ENCODE results near the gene SMARCA4.
A peak's percentile ranks its signal among the peaks of the same experiment; 100 is the strongest.
"Not testable (repeated sequence)": the region's sequence is repeated elsewhere in the genome, so short reads cannot be mapped to it uniquely, and the experiment has no call there.

Gene SMARCA4

DNA sequence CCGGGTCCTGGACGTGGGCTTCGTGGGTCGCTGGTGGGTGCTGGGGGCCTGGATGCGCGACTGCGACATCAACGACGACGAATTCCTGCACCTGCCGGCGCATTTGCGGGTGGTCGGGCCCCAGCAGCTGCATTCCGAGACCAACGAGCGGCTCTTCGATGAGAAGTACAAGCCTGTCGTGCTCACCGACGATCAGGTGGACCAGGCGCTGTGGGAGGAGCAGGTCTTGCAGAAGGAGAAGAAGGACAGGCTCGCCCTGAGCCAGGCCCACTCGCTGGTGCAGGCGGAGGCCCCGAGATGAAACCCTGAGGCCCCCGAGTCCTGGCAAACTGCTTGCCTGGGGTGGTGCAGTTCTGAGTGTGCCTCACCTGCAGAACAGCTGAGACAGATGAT is 31.4 kb upstream of the SMARCA4 start:
- no peak for DNase-seq (ENCODE audit: low spot score)

DNA sequence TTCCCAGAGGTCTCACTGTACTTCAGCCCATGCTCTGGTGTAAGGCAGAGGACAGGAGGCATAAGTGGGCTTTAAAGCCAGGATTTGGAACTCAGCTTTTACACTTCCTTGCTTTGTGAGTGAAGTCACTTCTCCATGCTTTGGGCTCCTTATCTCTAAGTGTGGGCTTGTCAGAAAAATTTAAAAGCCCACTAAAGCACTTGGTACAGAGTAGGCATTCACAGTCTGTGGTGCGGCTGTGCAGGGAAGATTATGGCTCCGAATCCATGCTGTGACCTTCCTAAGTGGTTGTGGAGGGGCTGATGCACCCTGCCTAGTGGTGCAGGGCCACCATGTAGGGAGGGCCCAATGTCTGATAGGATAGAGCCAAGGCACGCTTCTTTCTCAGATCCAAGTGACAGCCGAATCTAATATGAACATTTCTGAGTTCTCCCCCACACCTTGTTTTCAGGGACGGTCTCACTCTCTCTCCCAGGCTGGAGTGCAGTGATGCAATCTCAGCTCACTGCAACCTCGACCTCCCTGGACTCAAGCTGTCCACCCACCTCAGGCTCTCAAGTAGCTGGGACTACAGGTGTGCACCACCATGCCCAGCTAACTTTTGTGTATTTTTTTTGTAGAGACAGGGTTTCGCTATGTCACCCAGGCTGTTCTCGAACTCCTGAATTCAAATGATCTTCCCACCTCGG is 25.3 kb upstream of the SMARCA4 start:
- no peak for DNase-seq (ENCODE audit: low spot score)

DNA sequence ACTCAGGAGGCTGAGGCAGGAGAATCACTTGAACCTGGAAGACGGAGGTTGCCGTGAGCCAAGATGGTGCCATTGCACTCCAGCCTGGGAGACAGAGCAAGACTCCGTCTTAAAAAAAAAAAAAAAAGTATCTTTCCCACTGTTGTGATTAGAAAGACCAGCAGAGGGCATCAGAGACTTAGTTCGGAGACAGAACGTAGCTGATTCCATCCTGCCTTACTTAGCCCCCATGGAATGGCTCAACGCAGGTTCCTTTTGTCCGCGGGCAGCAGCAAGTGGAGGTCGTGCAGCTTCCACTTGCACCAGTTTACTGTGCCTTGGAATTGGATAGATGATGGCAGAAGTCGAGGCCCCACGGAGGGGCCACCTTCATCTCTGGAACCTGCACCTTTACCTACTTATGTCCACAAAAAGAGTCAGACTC is 24.2 kb upstream of the SMARCA4 start:
- DNase-seq (ENCODE audit: low spot score) = peak; percentile 78

DNA sequence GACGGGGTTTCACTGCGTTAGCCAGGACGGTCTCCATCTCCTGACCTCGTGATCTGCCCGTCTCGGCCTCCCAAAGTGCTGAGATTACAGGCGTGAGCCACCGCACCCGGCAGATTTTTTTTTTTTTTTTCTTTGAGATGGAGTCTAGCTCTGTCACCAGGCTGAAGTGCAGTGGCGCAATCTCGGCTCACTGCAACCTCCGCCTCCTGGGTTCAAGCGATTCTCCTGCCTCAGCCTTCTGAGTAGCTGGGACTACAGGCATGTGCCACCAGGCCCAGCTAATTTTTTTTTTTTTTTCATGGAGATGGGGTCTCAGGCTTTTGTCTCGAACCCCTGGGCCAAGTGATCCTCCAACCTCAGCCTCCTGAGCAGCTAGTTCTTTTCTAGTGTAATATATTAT is 19.2 kb upstream of the SMARCA4 start:
- not testable (repeated sequence) for DNase-seq (ENCODE audit: low spot score)

DNA sequence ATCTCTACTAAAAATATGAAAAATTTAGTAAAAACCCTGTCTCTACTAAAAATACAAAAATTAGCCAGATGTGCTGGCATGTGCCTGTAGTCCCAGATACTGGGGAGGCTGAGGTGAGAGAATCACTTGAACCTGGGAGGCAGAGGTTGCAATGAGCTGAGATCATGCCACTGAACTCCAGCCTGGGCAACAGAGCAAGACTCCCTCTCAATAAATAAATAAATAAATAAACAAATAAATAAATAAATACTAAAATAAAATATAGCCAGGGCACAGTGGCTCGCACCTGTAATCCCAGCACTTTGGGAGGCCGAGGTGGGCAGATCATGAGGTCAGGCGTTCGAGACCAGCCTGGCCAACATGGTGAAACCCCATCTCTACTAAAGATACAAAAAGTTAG is 17.4 kb upstream of the SMARCA4 start:
- not testable (repeated sequence) for DNase-seq (ENCODE audit: low spot score)

DNA sequence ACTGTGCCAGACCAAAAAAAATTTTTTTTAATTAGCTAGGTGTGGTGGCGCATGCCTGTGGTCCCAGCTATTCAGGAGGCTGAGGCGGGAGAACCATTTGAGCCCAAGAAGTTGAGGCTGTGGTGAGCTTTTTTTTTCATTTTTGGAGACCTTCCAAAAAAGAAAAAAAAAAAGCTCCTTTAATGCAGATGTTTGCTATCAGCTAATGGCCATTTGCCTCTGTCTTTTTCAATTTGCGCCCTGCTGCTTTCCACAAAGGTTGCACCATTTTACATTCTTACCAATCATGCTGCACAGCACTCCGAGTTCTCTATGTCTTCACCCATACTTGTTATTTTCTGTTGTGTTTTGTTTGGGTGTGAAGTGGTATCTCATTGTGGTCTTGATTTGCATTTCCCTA is 15.6 kb upstream of the SMARCA4 start:
- no peak for DNase-seq (ENCODE audit: low spot score)

DNA sequence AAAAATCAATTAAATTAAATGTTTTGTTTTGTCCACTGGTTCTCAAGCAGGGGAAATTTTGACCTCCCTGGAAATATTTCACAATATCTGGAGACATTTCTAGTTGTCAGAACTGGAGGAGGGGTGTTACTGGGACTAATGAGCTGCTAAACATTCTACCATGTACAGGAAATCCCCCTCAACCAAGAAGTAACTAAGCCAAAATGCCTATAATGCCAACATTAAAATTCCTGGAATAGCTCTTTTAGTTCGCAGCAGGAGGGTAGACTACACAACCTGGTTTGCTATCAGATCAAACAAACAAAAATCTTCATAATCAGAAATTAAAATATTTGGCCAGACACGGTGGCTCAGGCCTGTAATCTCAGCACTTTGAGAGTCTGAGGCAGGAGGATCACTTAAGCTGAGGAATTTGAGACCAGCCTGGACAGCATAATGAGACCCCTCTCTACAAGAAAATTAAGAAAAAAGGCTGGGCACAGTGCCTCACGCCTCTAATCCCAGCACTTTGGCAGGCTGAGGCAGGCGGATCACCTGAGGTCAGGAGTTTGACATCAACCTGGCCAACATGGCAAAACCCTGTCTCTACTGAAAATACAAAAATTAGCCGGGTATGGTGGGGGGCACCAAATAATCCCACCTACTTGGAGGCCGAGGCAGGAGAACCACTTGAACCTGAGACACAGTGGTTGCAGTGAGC is 13.7 kb upstream of the SMARCA4 start:
- no peak for DNase-seq (ENCODE audit: low spot score)

DNA sequence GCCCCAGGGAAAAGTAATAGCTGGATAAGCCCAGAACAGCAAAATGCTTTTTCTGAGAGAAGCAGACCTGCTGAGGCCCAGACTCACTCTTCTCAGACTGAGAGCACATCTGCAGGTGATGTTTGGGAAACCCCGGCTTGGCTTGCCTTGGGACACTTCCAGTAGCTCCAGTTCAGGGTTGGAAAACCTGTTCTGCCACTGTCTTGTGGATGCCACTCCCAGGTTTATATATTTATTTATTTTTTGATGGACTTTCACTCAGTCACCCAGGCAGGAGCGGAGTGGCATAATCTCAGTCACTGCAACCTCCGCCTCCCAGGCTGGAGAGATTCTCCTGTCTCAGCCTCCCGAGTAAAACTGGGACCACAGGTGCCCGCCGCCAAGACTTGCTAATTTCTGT is 8.0 kb upstream of the SMARCA4 start:
- DNase-seq (ENCODE audit: low spot score) = no peak

DNA sequence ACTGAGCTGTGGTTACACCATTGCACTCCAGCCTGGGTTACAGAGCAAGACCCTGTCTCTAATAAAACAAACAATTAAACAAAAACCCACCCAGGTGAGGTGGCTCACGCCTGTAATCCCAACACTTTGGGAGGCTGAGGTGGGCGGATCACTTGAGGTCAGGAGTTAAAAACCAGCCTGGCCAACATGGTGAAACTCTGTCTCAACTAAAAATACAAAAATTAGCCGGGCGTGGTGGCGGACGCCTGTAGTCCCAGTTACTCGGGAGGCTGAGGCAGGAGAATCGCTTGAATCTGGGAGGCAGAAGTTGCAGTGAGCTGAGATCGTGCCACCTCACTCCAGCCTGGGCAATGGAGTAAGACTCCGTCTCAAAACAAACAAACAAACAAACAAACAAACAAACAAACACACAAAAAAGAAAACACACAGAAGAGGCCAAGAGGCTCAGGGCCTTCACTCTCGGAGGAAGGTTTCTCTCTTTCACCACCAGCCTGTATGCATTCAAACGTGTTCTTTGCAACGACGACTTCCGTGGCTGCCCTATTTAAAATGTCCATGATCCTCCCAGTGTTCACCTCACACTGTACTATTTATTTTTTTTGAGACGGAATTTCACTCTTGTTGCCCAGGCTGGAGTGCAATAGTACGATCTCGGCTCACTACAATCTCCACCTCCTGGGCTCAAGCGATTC is 1.4 kb upstream of the SMARCA4 start:
- not testable (repeated sequence) for DNase-seq (ENCODE audit: low spot score)

DNA sequence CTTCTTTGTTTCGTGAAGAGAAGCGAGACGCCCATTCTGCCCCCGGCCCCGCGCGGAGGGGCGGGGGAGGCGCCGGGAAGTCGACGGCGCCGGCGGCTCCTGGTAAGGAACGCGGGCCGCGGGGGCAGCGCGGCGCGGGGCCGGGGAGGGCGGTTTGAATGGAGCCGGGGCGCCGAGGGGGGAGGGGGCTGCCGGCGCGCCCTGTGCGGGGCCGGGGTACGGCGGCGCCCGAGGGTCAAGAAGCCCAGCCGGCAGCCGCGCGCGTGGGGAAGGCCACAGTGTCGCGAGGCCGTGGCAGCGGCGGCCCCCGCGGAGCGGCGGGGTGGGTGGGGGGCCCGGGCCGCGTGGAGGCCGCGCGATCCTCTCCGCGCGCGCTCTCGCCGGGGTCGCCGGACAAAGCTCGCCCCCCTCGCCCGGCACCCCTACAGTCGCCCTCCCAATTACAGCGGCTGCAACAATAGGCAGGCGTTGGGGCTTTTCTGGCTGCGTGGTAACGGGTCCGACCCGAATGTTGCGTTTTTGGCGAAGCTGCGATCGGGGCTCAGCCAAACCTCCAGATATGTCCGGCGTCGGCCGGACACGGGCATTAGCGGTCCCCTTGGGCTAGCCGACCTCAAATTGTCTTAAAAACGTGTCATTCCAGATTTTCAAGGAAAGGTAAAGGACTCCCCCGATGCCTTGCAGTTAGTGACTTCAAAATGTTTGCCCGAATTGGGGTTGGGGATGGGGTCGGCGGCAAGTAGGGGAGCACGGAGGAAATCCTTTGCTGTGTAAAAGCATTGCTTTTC is 437 bp downstream of the SMARCA4 start:
- peak; percentile 45 for DNase-seq (ENCODE audit: low spot score)

DNA sequence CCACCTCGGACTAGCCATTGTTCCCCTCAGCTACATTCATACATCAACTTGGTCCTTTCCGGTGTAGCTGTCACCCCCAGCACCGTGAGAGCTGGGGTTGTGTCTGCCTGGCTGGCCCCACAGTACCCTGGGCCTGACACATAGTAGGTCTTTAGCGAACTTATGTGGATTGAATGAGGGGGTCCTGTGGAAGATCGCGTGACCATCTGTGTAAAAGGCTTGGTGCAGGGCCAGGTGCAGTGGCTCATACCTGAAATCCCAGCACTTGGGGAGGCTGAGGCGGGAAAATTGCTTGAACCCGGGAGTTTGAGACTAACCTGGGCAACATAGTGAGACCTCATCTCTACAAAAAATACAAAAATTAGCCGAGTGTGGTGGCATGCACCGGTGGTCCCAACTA is 2.0 kb downstream of the SMARCA4 start:
- no peak for DNase-seq (ENCODE audit: low spot score)

DNA sequence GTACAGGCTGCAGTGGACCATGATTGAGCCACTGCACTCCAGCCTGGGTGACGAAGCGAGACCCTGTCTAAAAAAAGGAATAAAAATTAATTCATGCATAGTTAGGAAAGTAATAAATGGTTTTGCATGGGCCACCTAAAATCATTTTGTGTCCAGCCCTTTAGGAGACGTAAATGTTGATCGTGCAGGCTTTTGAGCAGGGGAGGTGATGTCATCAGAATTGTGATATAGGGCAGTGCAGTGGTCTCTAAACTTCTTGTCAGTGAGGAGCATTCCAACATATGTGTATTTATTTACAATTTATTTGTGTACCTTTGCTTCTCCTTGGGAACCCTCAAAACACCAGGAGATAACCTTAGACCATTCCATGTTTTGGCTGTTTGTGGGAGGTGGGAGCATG is 3.0 kb downstream of the SMARCA4 start:
- no peak for DNase-seq (ENCODE audit: low spot score)

DNA sequence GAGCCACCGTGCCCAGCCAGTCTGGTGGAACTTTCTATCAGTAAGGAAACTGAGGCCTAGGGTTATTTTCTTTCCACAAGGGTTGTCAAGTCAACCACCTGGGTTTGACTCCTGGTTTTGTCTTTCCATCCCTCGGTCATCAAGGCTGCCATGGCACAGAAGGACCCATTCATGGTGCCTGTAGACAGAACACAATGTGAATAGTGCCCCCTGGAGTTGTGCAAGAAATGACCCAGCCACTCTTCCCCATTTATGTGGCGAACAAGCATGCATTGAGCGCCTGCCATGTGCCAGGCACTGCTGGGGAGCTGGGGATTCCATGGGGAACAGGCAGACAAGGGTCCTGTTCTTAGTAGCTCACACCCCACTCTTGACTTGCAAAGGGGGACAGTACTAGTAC is 4.1 kb downstream of the SMARCA4 start:
- DNase-seq (ENCODE audit: low spot score) = no peak

DNA sequence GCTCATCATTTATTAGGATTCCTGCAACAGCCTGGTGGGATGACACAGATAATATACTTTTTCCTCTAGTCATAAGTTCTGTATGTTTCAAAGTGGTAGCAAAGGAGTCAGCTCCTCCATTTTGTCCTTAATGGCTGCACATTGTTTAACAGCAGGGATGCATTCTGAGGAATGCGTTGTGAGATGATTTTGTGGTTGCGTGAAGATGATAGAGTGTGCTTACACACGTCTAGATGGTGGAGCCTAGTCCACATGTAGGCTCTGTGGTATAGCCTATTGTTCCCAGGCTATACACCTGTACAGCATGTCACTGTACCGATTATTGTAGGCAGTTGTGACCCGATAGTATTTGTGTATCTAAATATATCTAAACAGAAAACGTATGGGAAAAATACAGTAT is 4.6 kb downstream of the SMARCA4 start:
- no peak for DNase-seq (ENCODE audit: low spot score)

DNA sequence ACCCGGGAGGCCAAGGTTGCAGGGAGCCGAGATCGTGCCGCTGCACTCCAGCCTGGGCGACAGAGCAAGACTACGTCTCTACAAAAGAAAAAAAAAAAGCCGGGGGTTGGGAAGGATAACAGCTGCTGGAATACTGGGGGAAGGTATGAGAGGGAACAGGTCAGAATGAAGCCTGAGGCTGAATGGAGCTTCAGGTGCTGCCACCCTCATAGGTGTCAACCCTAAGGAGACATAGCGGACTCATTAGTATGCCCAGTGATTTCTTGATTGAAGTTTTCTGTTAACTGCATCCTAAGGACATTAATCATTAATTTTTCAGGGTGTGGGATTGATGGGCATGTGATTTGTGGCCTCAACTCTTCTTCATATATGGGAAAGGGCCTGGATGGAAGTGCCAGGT is 6.0 kb downstream of the SMARCA4 start:
- no peak for DNase-seq (ENCODE audit: low spot score)

DNA sequence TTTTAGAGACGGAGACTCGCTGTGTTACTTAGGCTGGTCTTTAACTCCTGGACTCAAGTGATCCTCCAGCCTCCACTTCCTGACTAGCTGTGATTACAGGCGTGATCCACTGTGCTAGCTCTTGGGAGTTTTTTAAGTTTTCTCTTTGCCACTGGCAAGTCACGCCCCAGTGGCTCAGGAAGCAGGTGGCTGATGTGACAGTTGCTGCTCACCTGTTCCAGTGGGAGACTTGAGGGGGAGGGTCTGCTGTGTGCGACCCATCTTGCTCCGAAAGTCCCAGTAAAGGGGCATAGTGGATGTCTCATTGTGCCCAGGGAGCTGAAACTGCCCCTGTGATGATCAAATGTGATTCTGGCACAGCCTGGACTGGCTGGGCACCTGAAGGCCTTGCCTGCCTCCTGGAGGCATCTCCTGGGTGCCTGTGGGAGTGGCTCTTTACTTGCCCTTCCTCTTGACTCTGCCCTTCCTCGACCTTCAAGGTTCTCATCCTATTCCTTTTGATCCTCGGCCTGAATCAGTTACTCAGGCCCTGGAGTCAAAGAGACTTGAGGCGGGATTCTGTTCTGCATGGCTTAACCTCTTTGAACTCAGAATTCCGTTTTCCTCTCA is 7.8 kb downstream of the SMARCA4 start:
- no peak for DNase-seq (ENCODE audit: low spot score)

DNA sequence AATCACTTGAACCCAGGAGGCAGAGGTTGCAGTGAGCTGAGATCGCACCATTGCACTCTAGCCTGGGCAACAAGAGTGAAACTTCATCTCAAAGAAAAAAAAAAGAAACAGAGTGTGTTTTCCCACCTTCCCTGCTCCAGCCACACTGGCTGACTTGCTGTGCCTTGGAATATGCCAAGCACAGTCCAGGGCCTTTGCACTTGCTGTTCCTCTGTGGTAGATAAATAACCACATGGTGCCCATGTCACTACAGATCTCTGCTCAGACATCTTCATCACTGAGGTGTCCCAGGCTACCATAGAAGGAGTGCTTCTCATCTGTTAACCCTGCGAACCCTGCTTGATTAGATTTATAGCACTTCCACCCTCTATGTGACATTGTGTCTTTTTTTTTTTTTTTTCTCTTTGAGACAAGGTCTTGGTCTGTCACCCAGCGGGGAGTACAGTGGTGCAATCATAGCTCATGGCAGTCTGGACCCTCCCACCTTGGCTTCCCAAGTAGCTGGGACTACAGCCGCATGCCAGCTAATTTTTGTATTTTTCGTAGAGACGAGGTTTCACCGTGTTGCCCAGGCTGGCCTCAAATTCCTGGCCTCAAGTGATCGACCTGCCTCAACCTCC is 10.4 kb downstream of the SMARCA4 start:
- no peak for DNase-seq (ENCODE audit: low spot score)

DNA sequence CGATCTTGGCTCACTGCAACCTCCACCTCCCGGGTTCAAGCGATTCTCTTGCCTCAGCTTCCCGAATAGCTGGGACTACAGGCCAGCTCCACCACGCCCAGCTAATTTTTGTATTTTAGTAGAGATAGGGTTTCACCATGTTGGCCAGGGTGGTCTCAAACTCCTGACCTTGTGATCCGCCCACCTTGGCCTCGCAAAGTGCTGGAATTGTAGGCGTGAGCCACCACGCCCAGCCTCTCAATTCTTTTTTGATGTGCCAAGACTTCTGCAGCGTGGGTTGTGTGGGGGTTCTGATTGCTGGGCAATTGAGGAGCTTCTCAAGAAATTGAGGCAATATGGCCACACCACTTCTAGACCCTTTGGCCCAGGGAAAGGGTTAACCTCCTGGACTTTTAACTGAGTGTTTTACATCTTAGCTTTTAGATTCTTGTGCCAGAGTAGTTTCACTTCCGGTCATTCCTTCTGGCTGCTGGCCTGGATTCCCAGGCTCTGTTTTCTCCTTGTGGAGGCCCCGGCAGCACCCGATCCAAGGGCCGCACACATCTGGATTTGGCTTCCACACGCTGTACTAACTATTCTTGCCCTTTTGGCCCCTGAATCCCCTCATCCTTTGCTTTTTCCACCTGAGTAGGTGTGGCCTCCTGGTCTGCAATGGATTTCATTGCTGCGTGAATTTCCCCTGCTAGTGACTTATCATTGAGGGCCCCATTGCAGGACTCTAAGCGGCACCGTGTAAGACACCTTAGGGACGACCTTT is 14.7 kb downstream of the SMARCA4 start:
- DNase-seq (ENCODE audit: low spot score) = peak; percentile 72

DNA sequence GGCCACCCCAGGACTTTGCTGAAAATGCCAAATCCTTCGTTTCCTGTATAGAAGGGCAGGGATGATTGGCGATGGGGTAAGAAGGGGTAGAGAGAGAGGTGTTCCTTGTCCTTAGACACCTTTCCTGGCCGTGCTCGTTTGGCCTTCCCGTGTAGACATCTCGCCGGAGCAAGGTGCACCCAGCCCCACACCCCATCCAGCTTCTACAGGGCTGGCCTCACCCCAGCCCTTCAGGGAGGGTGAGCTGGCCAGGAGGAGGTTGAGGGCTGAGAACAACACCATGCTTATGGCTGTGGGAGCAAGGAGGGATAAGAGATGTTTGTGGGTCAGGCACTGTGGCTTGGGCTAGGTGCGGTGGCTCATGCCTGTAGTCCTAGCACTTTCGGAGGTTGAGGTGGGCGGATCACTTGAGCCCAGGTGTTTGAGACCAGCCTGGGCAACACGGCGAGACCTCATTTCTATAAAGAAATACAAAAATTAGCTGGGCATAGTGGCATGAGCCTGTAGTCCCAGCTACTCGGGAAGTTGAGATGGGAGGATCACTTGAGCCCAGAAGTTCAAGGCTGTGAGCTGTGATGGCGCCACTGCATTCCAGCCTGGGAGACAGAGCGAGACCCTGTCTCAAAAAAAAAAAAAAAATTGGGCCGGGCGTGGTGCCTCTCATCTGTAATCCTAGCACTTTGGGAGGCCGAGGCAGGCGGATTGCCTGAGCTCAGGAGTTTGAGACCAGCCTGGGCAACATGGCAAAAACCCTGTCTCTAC is 15.5 kb downstream of the SMARCA4 start:
- DNase-seq (ENCODE audit: low spot score) = no peak

DNA sequence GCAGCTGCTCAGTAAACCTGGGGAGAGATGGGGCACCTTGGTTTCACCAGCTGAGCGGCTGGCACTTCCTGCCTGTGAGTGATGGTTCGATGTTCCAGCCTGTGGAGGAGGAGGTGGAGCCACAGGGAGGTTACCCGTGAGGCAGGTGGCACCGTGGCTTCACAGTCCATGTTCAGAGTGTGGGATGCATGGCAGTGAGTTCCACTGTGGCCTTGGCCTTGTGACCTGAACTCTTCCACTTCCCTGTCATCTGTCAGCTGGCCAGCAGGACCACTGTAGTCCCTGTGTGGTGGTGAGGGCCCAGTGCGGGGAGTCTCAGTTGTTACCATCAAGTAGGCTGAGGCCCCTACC is 16.9 kb downstream of the SMARCA4 start:
- no peak for DNase-seq (ENCODE audit: low spot score)
